Measurements from ENCODE around the gene SLIT1.

The SLIT1 gene

GRCh38 chr10:97175586-97175985, 10.2 kb downstream of the SLIT1 start:
- DNase-seq (ENCODE audit: insufficient read length, low spot score): no peak
- FAIRE-seq: no peak

- no peak for DNase-seq (ENCODE audit: insufficient read length, low spot score)
- FAIRE-seq: no peak
Measured at GRCh38 chr10:97174941-97175340, 10.8 kb downstream of the SLIT1 start.

- no peak for FAIRE-seq
- no peak for DNase-seq (ENCODE audit: insufficient read length, low spot score)
Measured at GRCh38 chr10:97174276-97174775, 11.4 kb downstream of the SLIT1 start.

- FAIRE-seq (no peak), DNase-seq (ENCODE audit: insufficient read length, low spot score) (no peak)
Measured at GRCh38 chr10:97173036-97173435, 12.7 kb downstream of the SLIT1 start.

GRCh38 chr10:97171001-97171400, 14.8 kb downstream of the SLIT1 start:
- no peak for DNase-seq (ENCODE audit: insufficient read length, low spot score)
- no peak for FAIRE-seq

GRCh38 chr10:97169911-97170693, 15.7 kb downstream of the SLIT1 start:
- DNase-seq (ENCODE audit: insufficient read length, low spot score): no peak
- no peak for FAIRE-seq

- no peak for FAIRE-seq
- DNase-seq (ENCODE audit: insufficient read length, low spot score): no peak
Measured at GRCh38 chr10:97169063-97169462, 16.7 kb downstream of the SLIT1 start.

- FAIRE-seq (no peak), DNase-seq (ENCODE audit: insufficient read length, low spot score) (no peak)
Measured at GRCh38 chr10:97168645-97169044, 17.1 kb downstream of the SLIT1 start.

GRCh38 chr10:97165499-97165898, 20.3 kb downstream of the SLIT1 start:
- no peak for DNase-seq (ENCODE audit: insufficient read length, low spot score)
- FAIRE-seq: no peak

GRCh38 chr10:97163781-97164501, 21.8 kb downstream of the SLIT1 start:
- no peak for FAIRE-seq
- DNase-seq (ENCODE audit: insufficient read length, low spot score): no peak

GRCh38 chr10:97163181-97163580, 22.6 kb downstream of the SLIT1 start:
- DNase-seq (ENCODE audit: insufficient read length, low spot score) (no peak), FAIRE-seq (no peak)

- FAIRE-seq: no peak
- no peak for DNase-seq (ENCODE audit: insufficient read length, low spot score)
Measured at GRCh38 chr10:97159646-97160305, 26.0 kb downstream of the SLIT1 start.

GRCh38 chr10:97157578-97158095, 28.1 kb downstream of the SLIT1 start:
- DNase-seq (ENCODE audit: insufficient read length, low spot score) (peak; percentile 36), FAIRE-seq (peak; percentile 63)

- FAIRE-seq (no peak), DNase-seq (ENCODE audit: insufficient read length, low spot score) (no peak)
Measured at GRCh38 chr10:97154781-97155180, 31.0 kb downstream of the SLIT1 start.

- no peak for DNase-seq (ENCODE audit: insufficient read length, low spot score)
- no peak for FAIRE-seq
Measured at GRCh38 chr10:97154162-97154561, 31.6 kb downstream of the SLIT1 start.

GRCh38 chr10:97153270-97153850, 32.4 kb downstream of the SLIT1 start:
- DNase-seq (ENCODE audit: insufficient read length, low spot score) (no peak), FAIRE-seq (no peak)

- no peak for FAIRE-seq
Measured at GRCh38 chr10:97151307-97151914, 34.3 kb downstream of the SLIT1 start.

GRCh38 chr10:97150616-97151015, 35.1 kb downstream of the SLIT1 start:
- no peak for DNase-seq (ENCODE audit: insufficient read length, low spot score)
- FAIRE-seq: no peak

More at GRCh38 chr10:97151307-97151914, 34.3 kb downstream of the SLIT1 start:
- no peak for DNase-seq (ENCODE audit: insufficient read length, low spot score)

- DNase-seq (ENCODE audit: insufficient read length, low spot score) (no peak), FAIRE-seq (no peak)
Measured at GRCh38 chr10:97150013-97150595, 35.7 kb downstream of the SLIT1 start.

GRCh38 chr10:97149079-97149531, 36.7 kb downstream of the SLIT1 start:
- DNase-seq (ENCODE audit: insufficient read length, low spot score) (no peak), FAIRE-seq (no peak)
